ENCODE results near the gene ESPNL.

The ESPNL gene

DNA sequence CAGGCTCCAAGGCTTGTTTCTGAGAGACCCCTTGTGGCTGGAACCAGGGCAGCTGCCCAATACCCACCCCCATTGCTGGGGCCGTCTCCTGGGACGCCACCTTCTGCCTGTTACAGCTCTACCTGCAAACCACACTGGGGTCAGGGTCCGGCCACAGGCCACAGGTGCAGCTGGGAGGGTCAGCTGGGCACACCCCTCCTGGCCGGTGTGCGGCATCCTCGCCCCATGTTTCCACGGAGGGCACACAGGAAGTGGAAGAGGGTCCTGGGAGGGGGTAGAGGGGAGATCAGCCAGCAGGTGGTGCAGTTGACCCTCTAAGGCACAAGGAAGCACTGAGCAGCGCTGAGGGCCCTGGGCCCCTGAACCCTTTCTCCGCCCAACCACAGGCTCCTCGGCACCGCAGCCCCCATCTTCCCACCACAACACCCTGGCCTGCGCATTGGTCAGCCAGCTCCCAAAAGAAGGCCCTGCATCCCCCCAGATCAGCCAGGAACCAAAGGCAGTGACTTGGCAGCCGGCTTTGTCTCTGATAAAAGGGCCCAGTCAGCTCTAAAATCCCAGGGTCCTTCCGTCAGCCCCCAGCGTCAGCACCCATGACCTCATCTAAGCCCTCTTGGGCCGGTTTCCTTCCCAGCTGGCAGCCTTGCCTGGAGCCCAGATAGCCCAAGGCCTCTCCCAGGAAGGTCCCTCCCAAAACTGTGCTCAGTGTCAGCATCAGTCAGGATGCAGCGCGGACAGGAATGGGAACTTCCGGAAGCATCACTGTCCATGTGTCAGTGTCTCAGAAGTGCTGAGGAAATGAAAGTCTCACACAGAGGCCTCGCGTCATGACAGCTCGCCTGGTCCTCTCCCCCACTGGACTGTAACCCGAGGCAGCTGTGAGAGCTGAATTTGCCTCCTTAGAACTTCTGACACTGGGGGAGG is 60.3 kb downstream of the ESPNL start:
- no peak for DNase-seq (ENCODE audit: low read depth in 1 of 2, low spot score in 1 of 2)
- no peak for TF ChIP-seq JUND (IDR thresholded peaks at IDR 0.05; ENCODE audit: low read depth)
- in situ Hi-C loops (cut with HindIII; ENCODE audit: low pct_unique_long_range_greater_than_20kb, low sequenced_read_pairs), result no loop called here

- no peak for TF ChIP-seq JUND (IDR thresholded peaks at IDR 0.05; ENCODE audit: low read depth)
- DNase-seq (ENCODE audit: low read depth in 1 of 2, low spot score in 1 of 2), result no peak
- in situ Hi-C loops (cut with HindIII; ENCODE audit: low pct_unique_long_range_greater_than_20kb, low sequenced_read_pairs), result no loop called here
Measured at GRCh38 chr2:238161291-238162051, 61.3 kb downstream of the ESPNL start.

GRCh38 chr2:238162251-238162845 is 62.2 kb downstream of the ESPNL start:
- in situ Hi-C loops (cut with HindIII; ENCODE audit: low pct_unique_long_range_greater_than_20kb, low sequenced_read_pairs), result no loop called here
- no peak for DNase-seq (ENCODE audit: low read depth in 1 of 2, low spot score in 1 of 2)
- no peak for TF ChIP-seq JUND (IDR thresholded peaks at IDR 0.05; ENCODE audit: low read depth)

DNA sequence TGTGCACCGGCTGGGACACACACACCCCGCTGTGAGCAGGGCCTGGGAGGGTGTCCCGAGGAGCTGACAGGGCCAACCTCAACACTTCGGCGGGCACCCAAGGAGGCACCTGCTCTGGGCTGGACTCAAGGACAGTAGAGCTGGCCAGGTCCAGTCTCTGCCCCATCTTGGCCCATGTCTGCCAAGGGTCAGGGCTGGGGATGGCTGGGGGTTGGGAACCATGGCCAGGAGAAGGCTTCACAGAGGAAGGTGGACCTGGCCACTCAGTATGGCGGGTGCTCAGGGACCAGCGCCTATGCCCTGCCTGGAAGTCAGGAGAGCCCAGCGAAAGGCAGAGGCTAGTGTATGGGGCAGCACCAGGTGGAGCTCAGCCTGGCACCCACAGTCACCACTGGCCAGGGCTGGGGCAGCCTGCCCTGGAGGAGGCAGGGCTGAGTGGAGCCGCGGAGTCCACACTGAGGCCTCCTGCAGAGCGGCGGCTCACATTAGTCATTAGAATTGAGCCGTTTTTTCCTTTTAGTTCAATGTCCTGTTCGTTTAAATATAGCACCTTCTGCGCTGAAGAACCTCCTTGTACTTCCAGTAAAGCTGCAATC is 62.8 kb downstream of the ESPNL start:
- in situ Hi-C loops (cut with HindIII; ENCODE audit: low pct_unique_long_range_greater_than_20kb, low sequenced_read_pairs), result no loop called here
- no peak for TF ChIP-seq JUND (IDR thresholded peaks at IDR 0.05; ENCODE audit: low read depth)
- DNase-seq (ENCODE audit: low read depth in 1 of 2, low spot score in 1 of 2), result no peak

DNA sequence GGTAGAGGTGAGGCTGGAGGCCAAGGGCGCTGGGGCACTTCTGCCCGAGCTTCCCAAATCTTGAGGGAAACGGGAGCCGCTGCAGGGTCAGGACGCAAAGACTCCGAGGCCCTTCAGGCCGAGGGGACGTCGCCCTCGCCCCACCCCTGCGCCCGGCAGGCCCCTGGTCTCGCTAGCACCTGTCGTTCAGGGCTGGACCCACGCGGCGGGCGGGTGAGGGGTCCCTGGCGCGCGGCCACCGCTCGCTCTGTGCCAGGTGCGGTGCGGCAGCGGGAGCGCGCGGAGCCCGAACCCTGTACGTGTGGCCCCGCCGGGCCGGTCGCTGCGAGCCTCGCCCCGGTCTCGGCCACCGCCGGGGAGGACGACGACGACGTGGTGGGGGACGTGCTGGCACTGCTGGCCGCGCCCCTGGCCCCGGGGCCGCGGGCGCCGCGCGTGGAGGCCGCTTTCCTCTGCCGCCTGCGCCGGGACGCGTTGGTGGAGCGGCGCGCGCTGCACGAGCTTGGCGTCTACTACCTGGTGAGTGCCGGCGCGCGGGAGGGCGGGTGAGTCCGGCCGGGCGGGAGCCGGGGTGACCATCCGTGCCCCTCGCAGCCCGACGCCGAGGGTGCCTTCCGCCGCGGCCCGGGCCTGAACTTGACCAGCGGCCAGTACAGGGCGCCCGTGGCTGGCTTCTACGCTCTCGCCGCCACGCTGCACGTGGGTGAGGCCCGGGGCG is 63.5 kb downstream of the ESPNL start:
- in situ Hi-C loops (cut with HindIII; ENCODE audit: low pct_unique_long_range_greater_than_20kb, low sequenced_read_pairs), result no loop called here
- peak; percentile 30 to 45 for DNase-seq (ENCODE audit: low read depth in 1 of 2, low spot score in 1 of 2)

GRCh38 chr2:238164906-238165287 is 64.8 kb downstream of the ESPNL start:
- no peak for DNase-seq (ENCODE audit: low read depth in 1 of 2, low spot score in 1 of 2)
- TF ChIP-seq JUND (IDR thresholded peaks at IDR 0.05; ENCODE audit: low read depth), result no peak
- in situ Hi-C loops (cut with HindIII; ENCODE audit: low pct_unique_long_range_greater_than_20kb, low sequenced_read_pairs), result no loop called here

More for the DNA sequence above, 63.5 kb downstream of the ESPNL start:
- TF ChIP-seq JUND (IDR thresholded peaks at IDR 0.05; ENCODE audit: low read depth), result no peak

GRCh38 chr2:238165288-238165921 is 65.3 kb downstream of the ESPNL start:
- in situ Hi-C loops (cut with HindIII; ENCODE audit: low pct_unique_long_range_greater_than_20kb, low sequenced_read_pairs), result no loop called here
- TF ChIP-seq JUND (IDR thresholded peaks at IDR 0.05; ENCODE audit: low read depth), result no peak

DNA sequence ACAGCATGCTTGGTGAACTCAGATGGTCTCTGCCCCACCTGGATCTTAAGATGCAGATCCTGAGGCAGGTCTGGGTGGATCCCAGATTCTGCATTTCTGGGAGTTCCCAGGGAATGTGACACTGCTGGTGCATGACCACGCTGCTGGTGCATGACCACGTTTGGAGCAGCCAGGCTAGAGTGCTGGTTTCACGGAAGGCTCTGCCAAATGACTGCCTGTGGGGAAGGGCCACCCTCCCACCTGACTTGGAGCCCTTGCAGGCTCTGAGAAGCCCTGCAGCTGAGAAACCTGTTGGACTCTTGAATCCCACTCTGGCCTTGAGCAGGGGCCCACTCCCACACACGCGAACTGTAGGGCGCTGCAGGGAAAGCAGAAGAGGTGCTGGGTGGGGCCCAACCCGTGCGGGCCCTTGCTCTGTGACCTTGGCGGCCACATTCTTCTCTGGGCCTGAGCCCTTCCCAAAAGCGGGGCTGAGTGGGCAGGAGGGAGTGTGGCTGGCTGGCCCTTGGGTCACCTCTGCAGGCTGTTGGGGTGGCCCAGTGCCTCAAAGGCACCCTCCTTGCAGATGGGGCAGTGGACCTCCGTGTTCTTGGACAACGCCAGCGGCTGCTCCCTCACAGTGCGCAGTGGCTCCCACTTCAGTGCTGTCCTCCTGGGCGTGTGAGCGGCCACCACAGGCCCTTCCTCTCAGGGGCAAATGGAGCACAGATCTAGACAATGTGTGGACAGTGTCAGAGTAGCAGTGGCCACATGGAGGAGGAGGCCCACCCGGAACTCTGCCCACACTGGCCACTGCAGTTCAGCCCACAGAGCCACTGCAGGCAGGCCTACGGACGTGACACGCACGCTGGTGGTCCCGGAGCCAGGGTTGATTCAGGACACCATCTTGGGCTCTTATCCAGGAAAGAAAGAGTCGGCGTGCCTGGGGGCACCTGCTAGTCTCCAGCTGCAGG is 66.5 kb downstream of the ESPNL start:
- TF ChIP-seq JUND (IDR thresholded peaks at IDR 0.05; ENCODE audit: low read depth), result no peak
- DNase-seq (ENCODE audit: low read depth in 1 of 2, low spot score in 1 of 2), result no peak
- in situ Hi-C loops (cut with HindIII; ENCODE audit: low pct_unique_long_range_greater_than_20kb, low sequenced_read_pairs), result no loop called here

More at GRCh38 chr2:238165288-238165921, 65.3 kb downstream of the ESPNL start:
- no peak for DNase-seq (ENCODE audit: low read depth in 1 of 2, low spot score in 1 of 2)

GRCh38 chr2:238167344-238167715 is 67.2 kb downstream of the ESPNL start:
- TF ChIP-seq JUND (IDR thresholded peaks at IDR 0.05; ENCODE audit: low read depth), result no peak
- no peak for DNase-seq (ENCODE audit: low read depth in 1 of 2, low spot score in 1 of 2)
- in situ Hi-C loops (cut with HindIII; ENCODE audit: low pct_unique_long_range_greater_than_20kb, low sequenced_read_pairs), result no loop called here

DNA sequence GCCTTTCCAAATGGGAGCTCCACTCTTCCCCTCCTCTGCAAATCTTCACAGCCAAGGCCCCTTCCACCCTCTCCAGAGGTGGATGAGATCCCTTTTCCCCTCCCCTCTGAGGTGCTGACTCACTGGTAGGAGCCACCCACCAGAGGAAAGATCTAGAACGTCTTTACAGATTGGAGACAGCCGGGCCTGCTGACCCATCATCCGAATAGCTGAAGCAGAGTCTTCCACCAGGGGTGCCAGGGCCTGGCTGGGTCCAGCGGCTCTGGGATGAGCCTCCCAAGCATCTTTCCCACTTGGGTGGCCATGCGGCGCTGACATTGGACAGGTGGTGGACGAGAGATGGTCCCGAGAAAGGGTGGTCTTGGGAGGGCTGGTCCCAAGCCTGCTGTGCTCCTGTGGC is 67.6 kb downstream of the ESPNL start:
- DNase-seq (ENCODE audit: low read depth in 1 of 2, low spot score in 1 of 2), result no peak
- TF ChIP-seq JUND (IDR thresholded peaks at IDR 0.05; ENCODE audit: low read depth), result no peak

More for the DNA sequence above, 67.6 kb downstream of the ESPNL start:
- in situ Hi-C loops (cut with HindIII; ENCODE audit: low pct_unique_long_range_greater_than_20kb, low sequenced_read_pairs), result no loop called here
